Pancreas (tissue), 10 donors: Measurements from ENCODE around the gene SRP14. TPM values are rescaled to one million over a fixed set of nuclear protein-coding genes. Genes with fewer than 3 reads are reported as not detected.

Source experiments
- ATAC-seq, 4 donors: fragments of 200-7000 bp; cut with Tn5 transposase; one replicate each; pipeline versions ENCODE4 v1.8.0 to v1.9.1; 2020; ENCODE audit warnings: mild to moderate bottlenecking in 4 of 4, moderate library complexity in 4 of 4
- DNase-seq, 6 donors: peaks; one replicate each; pipeline ENCODE4 v3.0.0-alpha.2; 2020
- FAIRE-seq: peaks from 2 replicates; lab custom pipeline; 2012; peaks lifted over from hg19 to GRCh38; lab: Jason Lieb, UNC
- H3K27ac ChIP-seq, 4 donors: fragments of 200-600 bp; sonication (generic); 1 replicate in 3 of 4; 2 replicates in 1 of 4; pipeline versions ENCODE4 v1.5.0 to v1.8.0; 2020
- H3K27me3 ChIP-seq, 4 donors: fragments of 200-600 bp; one replicate each; pipeline ENCODE4 v1.8.0; 2021
- H3K36me3 ChIP-seq, 3 donors: fragments of 200-600 bp; sonication (generic) in 1 of 3; one replicate each; pipeline versions ENCODE4 v1.5.0 to v1.8.0; 2020 to 2021
- H3K4me1 ChIP-seq, 3 donors: fragments of 200-600 bp; one replicate each; pipeline ENCODE4 v1.8.0; 2021
- H3K4me3 ChIP-seq, 4 donors: fragments of 200-600 bp; sonication (generic) in 2 of 4; one replicate each; pipeline versions ENCODE4 v1.5.0 to v1.8.0; 2020 to 2021
- H3K9me3 ChIP-seq, 4 donors: fragments of 200-600 bp; one replicate each; pipeline ENCODE4 v1.8.0; 2021
- WGBS, 2 donors: extraction: QIAGEN DNeasy Blood & Tissue Kit; methylation state at CpG; one replicate each; pipeline ENCODE4 v1.1.7; 2013; 5-methylcytosine and 5-hydroxymethylcytosine counted together
- intact Hi-C, 3 donors: fragments of 100-400 bp; cut with DNase I; formaldehyde crosslinking; loops; one replicate each; pipeline versions ENCODE4 v1.11.1 to v1.14.2; 2022
- polyA plus RNA-seq, 2 donors: library from polyadenylated mRNA; stranded (reverse); fragments of 200-250 nt; gene quantifications; one replicate each; pipeline ENCODE4 v1.2.3, GENCODE V29; 2013
- total RNA-seq, 6 donors: library from RNA; stranded (reverse); fragmentation: NEBNext Ultra II Directional in 4 of 6; extraction: Animal tissue kit (Norgen Biotek cat#: 25700) in 4 of 6; gene quantifications; one replicate each; pipeline versions ENCODE4 v1.2.1 to v1.2.4, GENCODE V29; 2021 to 2023
- TF ChIP-seq, protein P1 (sequence below), 4 donors: fragments of 200-600 bp; sonication (generic) in 3 of 4; IDR thresholded peaks; one replicate each; pipeline versions ENCODE4 v1.5.0 to v1.8.0; 2021; ENCODE audit warnings: antibody characterized with exemption in 4 of 4
- donor health status: healthy with polysubstance abuse.
- donor health status: DM: no; HTN: no; CAD: no; lungs with moderate emphysema.
- donor health status: DM: no; HTN: no; CAD: no.
- donor health status: control.
- donor health status: control.
- donor health status: Bipolar disorder and iron deficiency.
- donor health status: DM: yes; HTN: yes; CAD: no.
- donor health status: DM: no; HTN: no; CAD: no.
- donor health status: DM: no; HTN: no; CAD: no.
- donor health status: DM: yes; HTN: yes; CAD: no.

Gene SRP14
- total and polyA plus RNA-seq, 8 donors: 42.7 to 198 (median 63.1) TPM

DNA sequence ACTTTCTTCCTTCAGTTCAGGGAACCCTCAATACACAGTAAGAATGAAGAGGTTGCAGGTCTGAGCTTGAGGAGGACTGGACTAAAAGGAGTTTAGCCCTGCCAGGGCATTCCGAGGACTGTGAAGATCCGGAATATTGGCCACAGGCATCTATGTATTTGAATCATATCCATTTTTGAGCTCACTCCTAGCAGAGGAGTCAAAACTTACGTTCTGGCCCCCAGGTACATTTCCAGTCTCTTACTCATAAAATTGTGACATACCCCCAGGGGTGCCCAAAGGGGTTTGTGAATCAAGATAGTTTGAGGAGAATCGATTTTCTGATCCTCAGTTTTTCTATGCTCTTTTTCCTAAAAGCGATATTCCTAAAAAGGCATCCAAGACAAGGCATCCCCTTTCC, 27.6 kb upstream of the SRP14 start:
- H3K4me1 ChIP-seq: peaks cover 18 to 36% (median 23%) of the 10 kb centered on the region in 3 donors
- no peaks in the 10 kb centered on the region for H3K9me3 ChIP-seq
- H3K4me3 ChIP-seq: no peak overlapping the region
- WGBS, 2 donors: 85 to 88% methylated on average over 5 of the region's 5 CpGs
- intact Hi-C loops: no loop called here
- no peak for DNase-seq
- no peak for ATAC-seq
- no peak for FAIRE-seq
- no peak overlapping the region for H3K27ac ChIP-seq
- H3K27me3 ChIP-seq: no peaks in the 10 kb centered on the region
- TF ChIP-seq, protein P1, sequence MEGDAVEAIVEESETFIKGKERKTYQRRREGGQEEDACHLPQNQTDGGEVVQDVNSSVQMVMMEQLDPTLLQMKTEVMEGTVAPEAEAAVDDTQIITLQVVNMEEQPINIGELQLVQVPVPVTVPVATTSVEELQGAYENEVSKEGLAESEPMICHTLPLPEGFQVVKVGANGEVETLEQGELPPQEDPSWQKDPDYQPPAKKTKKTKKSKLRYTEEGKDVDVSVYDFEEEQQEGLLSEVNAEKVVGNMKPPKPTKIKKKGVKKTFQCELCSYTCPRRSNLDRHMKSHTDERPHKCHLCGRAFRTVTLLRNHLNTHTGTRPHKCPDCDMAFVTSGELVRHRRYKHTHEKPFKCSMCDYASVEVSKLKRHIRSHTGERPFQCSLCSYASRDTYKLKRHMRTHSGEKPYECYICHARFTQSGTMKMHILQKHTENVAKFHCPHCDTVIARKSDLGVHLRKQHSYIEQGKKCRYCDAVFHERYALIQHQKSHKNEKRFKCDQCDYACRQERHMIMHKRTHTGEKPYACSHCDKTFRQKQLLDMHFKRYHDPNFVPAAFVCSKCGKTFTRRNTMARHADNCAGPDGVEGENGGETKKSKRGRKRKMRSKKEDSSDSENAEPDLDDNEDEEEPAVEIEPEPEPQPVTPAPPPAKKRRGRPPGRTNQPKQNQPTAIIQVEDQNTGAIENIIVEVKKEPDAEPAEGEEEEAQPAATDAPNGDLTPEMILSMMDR (IDR thresholded peaks at IDR 0.05): no peak
- H3K36me3 ChIP-seq: no peaks in the 10 kb centered on the region

DNA sequence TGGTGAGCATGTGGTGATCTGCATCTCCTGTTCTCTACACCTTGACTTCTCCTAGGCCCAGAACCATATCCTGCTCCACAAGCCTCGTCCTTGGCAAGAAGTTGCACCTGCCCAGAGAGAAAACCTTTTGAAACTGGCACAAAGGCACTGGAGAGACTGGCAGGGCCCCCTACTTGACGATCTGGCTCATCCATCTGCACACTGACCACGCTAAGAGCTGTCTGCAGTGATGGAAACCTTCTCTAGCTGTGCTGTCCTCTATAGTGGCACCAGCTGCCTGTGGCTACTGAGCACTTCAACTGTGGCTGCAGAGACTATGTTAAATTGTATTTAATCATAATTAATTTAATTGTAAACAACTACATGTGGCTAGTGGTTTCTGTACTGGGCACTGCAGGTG, 26.2 kb upstream of the SRP14 start:
- TF ChIP-seq, protein P1 (IDR thresholded peaks at IDR 0.05): no peak
- no peaks in the 10 kb centered on the region for H3K36me3 ChIP-seq
- H3K9me3 ChIP-seq: no peaks in the 10 kb centered on the region
- H3K27ac ChIP-seq: no peak overlapping the region
- WGBS, 2 donors: 66 to 77% methylated on average over 3 of the region's 3 CpGs
- DNase-seq (no peak), FAIRE-seq (no peak), ATAC-seq (no peak)
- intact Hi-C loops: no loop called here
- no peaks in the 10 kb centered on the region for H3K27me3 ChIP-seq
- peaks cover 17 to 26% (median 18%) of the 10 kb centered on the region in 3 donors for H3K4me1 ChIP-seq
- H3K4me3 ChIP-seq: no peak overlapping the region

DNA sequence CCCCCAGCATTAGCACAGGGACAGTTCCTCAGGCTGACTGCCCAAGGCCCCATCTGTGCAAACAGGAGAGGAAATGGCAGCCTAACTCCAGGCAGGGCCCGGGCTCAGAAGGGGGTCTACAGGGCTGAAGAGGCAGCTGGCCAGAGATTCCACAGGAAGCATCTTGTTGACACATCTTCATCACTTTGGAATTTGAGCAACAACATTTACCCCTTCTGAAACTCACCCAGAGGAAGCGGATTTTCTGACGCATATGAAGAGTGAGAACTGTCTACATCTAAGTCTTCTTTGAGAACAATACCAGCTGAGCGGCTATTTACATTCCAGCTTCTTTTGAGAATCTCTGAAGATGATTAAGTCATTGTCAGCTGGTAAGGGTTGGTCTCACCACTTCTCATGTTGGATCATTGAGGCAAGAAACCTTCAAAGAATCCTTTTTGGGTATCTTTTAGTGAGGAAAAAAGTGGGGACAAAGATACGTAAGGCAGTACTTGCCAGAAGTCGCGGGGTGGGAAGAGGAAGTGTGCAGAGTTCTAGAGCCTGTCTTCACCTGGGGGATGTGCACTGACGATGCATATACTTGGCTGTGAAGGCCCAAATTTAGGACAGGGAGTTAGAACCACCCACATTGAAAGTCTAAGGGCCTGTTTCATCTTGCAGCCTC, 25.4 kb upstream of the SRP14 start:
- no peak overlapping the region for H3K4me3 ChIP-seq
- no peak for DNase-seq
- H3K27me3 ChIP-seq: no peaks in the 10 kb centered on the region
- WGBS, 2 donors: 91 to 93% methylated on average over 8 of the region's 8 CpGs
- peaks cover 9 to 18% (median 10%) of the 10 kb centered on the region in 3 donors for H3K4me1 ChIP-seq
- no peak for ATAC-seq
- intact Hi-C loops: no loop called here
- no peak overlapping the region for H3K27ac ChIP-seq
- H3K36me3 ChIP-seq: no peaks in the 10 kb centered on the region
- H3K9me3 ChIP-seq: no peaks in the 10 kb centered on the region
- no peak for FAIRE-seq
- TF ChIP-seq, protein P1 (IDR thresholded peaks at IDR 0.05): no peak

DNA sequence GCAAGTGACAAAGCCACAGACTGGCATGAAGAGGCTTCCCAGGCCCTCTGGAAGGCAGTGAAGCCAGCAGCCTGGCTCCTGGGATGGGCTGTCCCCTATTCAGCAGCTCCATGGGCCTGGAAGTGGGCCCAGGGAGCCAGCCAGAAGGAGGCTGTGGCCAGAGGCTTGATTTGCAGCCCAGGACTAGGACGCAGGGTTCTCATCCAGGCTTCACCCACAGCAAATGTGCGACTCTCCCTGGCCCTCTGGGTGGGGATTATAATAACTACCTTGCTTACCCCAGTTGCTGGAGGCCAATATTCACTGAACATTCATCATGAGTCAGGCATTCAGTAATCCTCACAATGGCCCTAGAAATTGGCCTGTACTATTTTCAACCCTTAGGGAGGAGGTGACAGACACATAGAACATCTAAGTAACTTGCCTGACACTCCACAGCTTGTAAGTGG, 24.6 kb upstream of the SRP14 start:
- FAIRE-seq: no peak
- Histone ChIP-seq H3K4me1 (peaks cover 5 to 11% (median 5%) of the 10 kb centered on the region in 3 donors), H3K27ac (no peak overlapping the region), H3K36me3 (no peaks in the 10 kb centered on the region), H3K9me3 (no peaks in the 10 kb centered on the region), H3K27me3 (no peaks in the 10 kb centered on the region), H3K4me3 (no peak overlapping the region)
- 88 to 97% methylated on average over 2 of the region's 2 CpGs for WGBS, 2 donors
- no peak for DNase-seq
- no peak for ATAC-seq
- intact Hi-C loops: no loop called here
- TF ChIP-seq, protein P1 (IDR thresholded peaks at IDR 0.05): no peak
